ENCODE measurements around the gene GPR137.

GRCh38 chr11:64258946-64259532 is 26.6 kb upstream of the GPR137 start:
- TF ChIP-seq EZH2 (IDR thresholded peaks at IDR 0.05; ENCODE audit: insufficient read depth, poor library complexity, severe bottlenecking) (no peak), EZH2phosphoT487 (IDR thresholded peaks at IDR 0.05; ENCODE audit: insufficient read depth, low read depth) (no peak)

Data from GM23248 (cell line).